WTC11 (cell line): ENCODE results near the gene STEAP1B.

Experiments used
- NFATC4 ChIP-seq: fragments of 250-450 bp; sonication (Bioruptor Pico); IDR thresholded peaks from 2 replicates; pipeline ENCODE4 v1.9.0; 2021; ENCODE audit warnings: mild to moderate bottlenecking
- SP1 ChIP-seq: sonication (generic); formaldehyde crosslinking; conservative IDR thresholded peaks from 2 replicates; pipeline ENCODE4 v1.8.1; 2022; ENCODE audit warnings: missing genetic modification reagents
- TF ChIP-seq, protein P1 (sequence below): sonication (generic); formaldehyde crosslinking; IDR thresholded peaks from 2 replicates; pipeline ENCODE4 v1.8.1; 2022; ENCODE audit warnings: low read depth, missing genetic modification reagents, borderline replicate concordance
- TF ChIP-seq, protein P2 (sequence below): sonication (generic); formaldehyde crosslinking; conservative IDR thresholded peaks from 2 replicates; pipeline ENCODE4 v1.8.1; 2022; ENCODE audit warnings: mild to moderate bottlenecking, missing genetic modification reagents
- TF ChIP-seq, protein P3 (sequence below): sonication (generic); formaldehyde crosslinking; conservative IDR thresholded peaks from 2 replicates; pipeline ENCODE4 v1.8.1; 2023; ENCODE audit warnings: mild to moderate bottlenecking, low read depth, missing genetic modification reagents, moderate library complexity

DNA sequence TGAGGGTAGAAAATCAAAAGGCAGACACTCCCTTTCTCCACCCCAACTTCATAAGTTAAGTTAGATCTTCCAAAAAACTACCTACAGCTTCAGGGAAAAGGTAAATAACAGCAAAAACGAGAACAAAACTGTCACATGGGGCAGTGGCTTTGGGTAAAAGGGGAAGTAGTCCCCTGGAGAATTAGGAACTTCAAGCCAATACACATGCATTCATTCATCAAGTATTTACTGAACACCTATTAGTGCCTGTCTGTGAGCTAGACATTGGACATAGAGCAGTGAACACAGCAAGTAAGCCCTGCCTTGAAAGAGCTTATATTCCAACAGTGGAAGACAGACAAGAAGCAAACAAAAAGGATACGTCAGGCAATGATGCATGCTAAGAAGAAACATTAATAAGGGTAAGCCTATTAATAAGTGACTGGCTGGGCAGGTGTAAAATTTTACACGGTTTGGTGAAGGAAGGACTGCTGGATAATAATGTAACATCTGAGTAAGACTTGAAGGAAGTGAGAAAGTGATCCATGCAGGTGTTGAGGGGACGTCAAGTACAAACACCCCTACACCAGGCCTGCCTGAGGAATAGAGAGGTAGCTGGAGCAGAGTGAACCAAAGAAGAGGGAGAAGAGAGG, 73.4 kb downstream of the STEAP1B start:
- no peak for TF ChIP-seq SP1
- TF ChIP-seq NFATC4 (CRISPR knock-in tag), result no peak
- TF ChIP-seq, protein P1, sequence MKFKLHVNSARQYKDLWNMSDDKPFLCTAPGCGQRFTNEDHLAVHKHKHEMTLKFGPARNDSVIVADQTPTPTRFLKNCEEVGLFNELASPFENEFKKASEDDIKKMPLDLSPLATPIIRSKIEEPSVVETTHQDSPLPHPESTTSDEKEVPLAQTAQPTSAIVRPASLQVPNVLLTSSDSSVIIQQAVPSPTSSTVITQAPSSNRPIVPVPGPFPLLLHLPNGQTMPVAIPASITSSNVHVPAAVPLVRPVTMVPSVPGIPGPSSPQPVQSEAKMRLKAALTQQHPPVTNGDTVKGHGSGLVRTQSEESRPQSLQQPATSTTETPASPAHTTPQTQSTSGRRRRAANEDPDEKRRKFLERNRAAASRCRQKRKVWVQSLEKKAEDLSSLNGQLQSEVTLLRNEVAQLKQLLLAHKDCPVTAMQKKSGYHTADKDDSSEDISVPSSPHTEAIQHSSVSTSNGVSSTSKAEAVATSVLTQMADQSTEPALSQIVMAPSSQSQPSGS (CRISPR knock-in tag), result no peak
- TF ChIP-seq, protein P2, sequence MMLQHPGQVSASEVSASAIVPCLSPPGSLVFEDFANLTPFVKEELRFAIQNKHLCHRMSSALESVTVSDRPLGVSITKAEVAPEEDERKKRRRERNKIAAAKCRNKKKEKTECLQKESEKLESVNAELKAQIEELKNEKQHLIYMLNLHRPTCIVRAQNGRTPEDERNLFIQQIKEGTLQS, result no peak
- TF ChIP-seq, protein P3, sequence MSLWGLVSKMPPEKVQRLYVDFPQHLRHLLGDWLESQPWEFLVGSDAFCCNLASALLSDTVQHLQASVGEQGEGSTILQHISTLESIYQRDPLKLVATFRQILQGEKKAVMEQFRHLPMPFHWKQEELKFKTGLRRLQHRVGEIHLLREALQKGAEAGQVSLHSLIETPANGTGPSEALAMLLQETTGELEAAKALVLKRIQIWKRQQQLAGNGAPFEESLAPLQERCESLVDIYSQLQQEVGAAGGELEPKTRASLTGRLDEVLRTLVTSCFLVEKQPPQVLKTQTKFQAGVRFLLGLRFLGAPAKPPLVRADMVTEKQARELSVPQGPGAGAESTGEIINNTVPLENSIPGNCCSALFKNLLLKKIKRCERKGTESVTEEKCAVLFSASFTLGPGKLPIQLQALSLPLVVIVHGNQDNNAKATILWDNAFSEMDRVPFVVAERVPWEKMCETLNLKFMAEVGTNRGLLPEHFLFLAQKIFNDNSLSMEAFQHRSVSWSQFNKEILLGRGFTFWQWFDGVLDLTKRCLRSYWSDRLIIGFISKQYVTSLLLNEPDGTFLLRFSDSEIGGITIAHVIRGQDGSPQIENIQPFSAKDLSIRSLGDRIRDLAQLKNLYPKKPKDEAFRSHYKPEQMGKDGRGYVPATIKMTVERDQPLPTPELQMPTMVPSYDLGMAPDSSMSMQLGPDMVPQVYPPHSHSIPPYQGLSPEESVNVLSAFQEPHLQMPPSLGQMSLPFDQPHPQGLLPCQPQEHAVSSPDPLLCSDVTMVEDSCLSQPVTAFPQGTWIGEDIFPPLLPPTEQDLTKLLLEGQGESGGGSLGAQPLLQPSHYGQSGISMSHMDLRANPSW, result no peak
